Nephron (organoid): ENCODE data around the gene PRKCH.

Experiments used
- H3K27ac Mint-ChIP-seq, 3 experiments: 2 replicates each; pipeline ENCODE4 v1.8.0; 2020; ENCODE audit warnings: mixed read lengths in 3 of 3, mild to moderate bottlenecking in 2 of 3, moderate library complexity in 1 of 3
- H3K27me3 Mint-ChIP-seq: 2 replicates; pipeline ENCODE4 v1.8.0; 2021; ENCODE audit warnings: low read depth, mild to moderate bottlenecking, moderate library complexity, mixed read lengths
- H3K36me3 Mint-ChIP-seq: 2 replicates; pipeline ENCODE4 v1.8.0; 2020; ENCODE audit warnings: low read depth, mixed read lengths
- H3K4me1 Mint-ChIP-seq: 2 replicates; pipeline ENCODE4 v1.8.0; 2020; ENCODE audit warnings: mixed read lengths
- H3K4me3 Mint-ChIP-seq, 3 experiments: 2 replicates each; pipeline ENCODE4 v1.8.0; 2020; ENCODE audit warnings: mild to moderate bottlenecking in 3 of 3, mixed read lengths in 3 of 3, moderate library complexity in 2 of 3
- H3K9me3 Mint-ChIP-seq: 2 replicates; pipeline ENCODE4 v1.8.0; 2020; ENCODE audit warnings: mixed read lengths
- TF ChIP-seq, protein P1 (sequence below), 3 experiments: fragments of 200-600 bp; sonication (generic); IDR thresholded peaks; one replicate each; pipeline ENCODE4 v1.5.0; 2021; ENCODE audit warnings: antibody characterized with exemption in 3 of 3; ENCODE audit not compliant: unreplicated experiment in 3 of 3

PRKCH gene

DNA sequence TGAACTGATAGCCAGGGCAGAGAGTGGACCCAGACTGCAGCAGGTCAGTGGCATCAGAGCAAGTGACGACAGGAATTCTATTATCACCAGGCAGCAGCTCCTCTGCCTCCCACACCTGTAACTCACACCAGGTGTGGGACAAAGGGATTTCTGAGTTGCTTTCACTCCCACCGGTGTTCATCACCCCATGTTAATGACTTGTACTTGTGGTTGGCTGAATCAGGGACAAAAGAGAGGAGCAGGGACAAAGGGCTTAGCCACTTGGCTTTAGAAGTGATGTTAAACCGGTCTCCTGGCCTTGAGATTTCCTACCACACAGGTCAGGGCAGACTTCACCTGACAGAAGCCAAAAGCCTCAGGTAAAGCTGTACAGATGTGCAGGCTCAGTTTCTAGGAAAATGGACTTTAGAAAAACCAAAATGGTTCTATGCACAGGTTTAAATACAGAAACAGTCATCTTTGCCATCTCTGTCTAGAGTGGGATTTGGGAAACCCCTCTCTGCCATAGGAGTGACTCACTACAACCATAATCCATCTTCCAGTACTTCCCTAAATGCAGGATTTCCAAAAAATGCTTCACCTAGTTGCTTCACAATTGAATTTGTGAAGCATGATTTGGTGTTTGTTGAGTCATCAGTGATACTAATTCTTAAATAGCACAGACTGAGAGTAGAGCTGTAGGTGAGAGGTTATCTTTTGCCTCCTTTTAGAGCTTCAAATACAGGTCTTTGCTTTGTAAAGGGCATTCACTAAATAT lies 158.5 kb downstream of the PRKCH start:
- TF ChIP-seq, protein P1, sequence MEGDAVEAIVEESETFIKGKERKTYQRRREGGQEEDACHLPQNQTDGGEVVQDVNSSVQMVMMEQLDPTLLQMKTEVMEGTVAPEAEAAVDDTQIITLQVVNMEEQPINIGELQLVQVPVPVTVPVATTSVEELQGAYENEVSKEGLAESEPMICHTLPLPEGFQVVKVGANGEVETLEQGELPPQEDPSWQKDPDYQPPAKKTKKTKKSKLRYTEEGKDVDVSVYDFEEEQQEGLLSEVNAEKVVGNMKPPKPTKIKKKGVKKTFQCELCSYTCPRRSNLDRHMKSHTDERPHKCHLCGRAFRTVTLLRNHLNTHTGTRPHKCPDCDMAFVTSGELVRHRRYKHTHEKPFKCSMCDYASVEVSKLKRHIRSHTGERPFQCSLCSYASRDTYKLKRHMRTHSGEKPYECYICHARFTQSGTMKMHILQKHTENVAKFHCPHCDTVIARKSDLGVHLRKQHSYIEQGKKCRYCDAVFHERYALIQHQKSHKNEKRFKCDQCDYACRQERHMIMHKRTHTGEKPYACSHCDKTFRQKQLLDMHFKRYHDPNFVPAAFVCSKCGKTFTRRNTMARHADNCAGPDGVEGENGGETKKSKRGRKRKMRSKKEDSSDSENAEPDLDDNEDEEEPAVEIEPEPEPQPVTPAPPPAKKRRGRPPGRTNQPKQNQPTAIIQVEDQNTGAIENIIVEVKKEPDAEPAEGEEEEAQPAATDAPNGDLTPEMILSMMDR (IDR thresholded peaks at IDR 0.05; ENCODE audit: unreplicated experiment in 3 of 3), result no peak
- H3K4me1 Mint-ChIP-seq, result peaks cover 20% of the 10 kb centered on the region
- no peaks in the 10 kb centered on the region for H3K9me3 Mint-ChIP-seq
- no peak overlapping the region for H3K27ac Mint-ChIP-seq
- no peaks in the 10 kb centered on the region for H3K36me3 Mint-ChIP-seq
- H3K4me3 Mint-ChIP-seq, result no peak overlapping the region
- H3K27me3 Mint-ChIP-seq, result peaks cover 9% of the 10 kb centered on the region

DNA sequence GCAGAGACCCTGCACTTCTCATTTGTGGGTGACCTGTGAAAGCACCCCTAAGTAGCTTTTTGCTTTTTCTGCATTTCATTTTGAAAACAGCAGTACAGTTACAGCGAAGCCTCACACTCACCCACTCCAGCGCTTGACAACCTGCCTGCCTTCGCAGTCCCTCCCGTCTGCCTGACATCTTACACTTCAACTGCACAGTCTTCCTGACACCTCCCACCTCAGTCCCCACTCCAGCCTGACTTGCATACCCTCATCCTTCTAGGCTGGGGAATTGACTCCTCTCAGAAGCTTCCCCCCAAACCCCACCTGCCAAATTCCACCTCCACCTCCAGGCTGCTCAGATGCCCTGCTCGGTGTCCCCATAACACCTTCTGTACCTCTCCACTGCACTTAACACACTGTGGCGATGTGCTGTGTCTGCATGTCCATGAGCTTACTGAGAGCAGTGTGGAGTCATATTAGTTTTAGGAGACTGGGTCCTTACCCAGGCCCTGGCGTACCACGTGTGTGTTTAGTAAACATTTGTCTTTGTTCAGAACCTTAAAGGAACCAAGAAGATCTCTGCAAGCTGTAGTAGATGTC lies 159.4 kb downstream of the PRKCH start:
- Mint-ChIP-seq H3K27me3 (peaks cover 9% of the 10 kb centered on the region), H3K4me1 (peaks cover 20% of the 10 kb centered on the region)

DNA sequence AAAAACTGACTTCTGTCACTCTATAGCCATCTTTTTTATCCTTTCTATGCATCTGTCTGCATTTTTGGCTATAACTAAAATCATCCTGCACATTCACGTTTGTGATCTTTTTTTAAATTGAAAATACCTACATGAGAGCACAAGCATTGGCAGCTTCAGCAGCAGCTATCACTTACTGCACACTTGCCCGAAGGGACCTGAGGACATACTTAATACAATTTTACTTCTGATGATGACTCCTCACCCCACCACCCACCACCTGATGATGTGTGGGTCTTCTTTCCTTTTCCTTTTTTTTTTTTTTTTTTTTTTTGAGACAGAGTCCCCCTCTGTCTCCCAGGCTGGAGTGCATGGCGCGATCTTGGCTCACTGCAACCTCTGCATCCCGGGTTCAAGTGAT lies 160.3 kb downstream of the PRKCH start:
- Mint-ChIP-seq H3K4me3 (no peak overlapping the region), H3K36me3 (no peaks in the 10 kb centered on the region), H3K27me3 (peaks cover 12% of the 10 kb centered on the region), H3K9me3 (no peaks in the 10 kb centered on the region), H3K27ac (no peak overlapping the region), H3K4me1 (peaks cover 14% of the 10 kb centered on the region)
- TF ChIP-seq, protein P1 (IDR thresholded peaks at IDR 0.05; ENCODE audit: unreplicated experiment in 3 of 3), result no peak

More for the DNA sequence above, 159.4 kb downstream of the PRKCH start:
- TF ChIP-seq, protein P1 (IDR thresholded peaks at IDR 0.05; ENCODE audit: unreplicated experiment in 3 of 3), result no peak
- Mint-ChIP-seq H3K9me3 (no peaks in the 10 kb centered on the region), H3K36me3 (no peaks in the 10 kb centered on the region), H3K27ac (peak overlapping the region in 1 of 3 experiments; percentile 16), H3K4me3 (no peak overlapping the region)

DNA sequence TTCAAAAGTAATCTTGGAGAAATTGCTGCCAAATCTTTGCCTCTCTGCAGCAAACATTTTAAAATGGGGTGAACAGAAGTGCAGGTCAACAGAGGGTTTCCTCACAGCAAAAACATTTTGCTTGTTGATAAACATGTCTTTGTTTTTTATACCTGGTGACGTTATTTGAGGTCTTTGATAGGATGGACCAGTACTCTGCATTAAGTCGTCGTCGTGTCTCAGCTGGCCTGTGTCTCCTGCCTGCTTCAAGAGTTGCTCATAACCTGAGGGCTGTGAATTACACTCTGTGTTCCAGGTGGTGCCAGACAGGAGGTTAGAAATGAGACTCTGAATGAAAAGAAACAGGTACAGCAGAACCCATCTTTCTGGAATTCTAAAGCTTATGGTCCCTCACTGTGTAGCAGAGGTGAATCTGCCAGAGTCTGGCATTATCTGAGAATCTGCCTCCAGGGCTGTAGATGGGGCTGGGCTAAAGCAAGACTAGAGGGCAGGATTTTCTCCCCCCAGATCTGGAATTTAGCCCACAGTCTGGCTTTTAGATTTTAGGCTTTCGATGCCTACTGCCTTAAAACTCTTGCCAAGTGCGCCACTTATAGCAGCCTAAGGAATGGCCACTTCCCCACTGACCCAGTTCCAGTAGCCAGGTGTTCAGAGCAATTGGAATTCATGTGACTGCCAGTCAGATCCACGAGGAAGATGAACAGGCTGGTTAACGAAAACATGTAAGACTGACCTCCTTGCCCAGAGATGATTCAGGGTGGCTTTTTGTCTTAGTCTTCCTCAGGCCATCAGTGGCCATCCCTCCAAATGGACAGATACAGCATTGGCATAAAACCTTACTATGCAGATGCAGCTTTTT lies 161.2 kb downstream of the PRKCH start:
- Mint-ChIP-seq H3K4me3 (no peak overlapping the region), H3K27ac (peak overlapping the region in 1 of 3 experiments; percentile 52), H3K9me3 (no peaks in the 10 kb centered on the region), H3K4me1 (peaks cover 16% of the 10 kb centered on the region), H3K27me3 (peaks cover 13% of the 10 kb centered on the region), H3K36me3 (no peaks in the 10 kb centered on the region)
- TF ChIP-seq, protein P1 (IDR thresholded peaks at IDR 0.05; ENCODE audit: unreplicated experiment in 3 of 3), result no peak

DNA sequence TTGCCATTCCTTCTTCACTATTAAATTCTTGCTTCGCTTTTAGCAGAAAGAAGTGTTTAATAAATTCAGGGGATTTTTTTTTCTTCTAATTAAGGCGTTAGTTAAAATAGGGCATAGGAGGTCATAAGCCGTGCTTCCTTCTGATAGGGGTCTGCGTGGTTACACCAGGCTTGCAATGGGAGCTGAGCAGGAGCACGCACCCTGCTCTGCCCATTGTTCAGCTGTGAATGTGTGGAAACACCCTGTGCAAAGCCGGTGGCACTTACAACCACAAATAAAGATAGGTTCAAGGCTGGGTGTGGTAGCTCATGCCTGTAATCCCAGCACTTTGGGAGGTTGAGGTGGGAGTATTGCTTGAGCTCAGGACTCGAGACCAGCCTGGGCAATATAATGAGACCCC lies 162.1 kb downstream of the PRKCH start:
- TF ChIP-seq, protein P1 (IDR thresholded peaks at IDR 0.05; ENCODE audit: unreplicated experiment in 3 of 3), result no peak
- Mint-ChIP-seq H3K27ac (no peak overlapping the region), H3K27me3 (peaks cover 13% of the 10 kb centered on the region), H3K36me3 (no peaks in the 10 kb centered on the region), H3K4me3 (no peak overlapping the region), H3K4me1 (peaks cover 18% of the 10 kb centered on the region), H3K9me3 (no peaks in the 10 kb centered on the region)
